GM19328 (cell line): ENCODE measurements around the gene KLK5.
"Not testable (repeated sequence)": the region's sequence is repeated elsewhere in the genome, so short reads cannot be mapped to it uniquely, and the experiment has no call there.

Experiments
- ATAC-seq: cut with Tn5 transposase; IDR thresholded peaks from one replicate; pipeline ENCODE4 v1.9.1; 2021; ENCODE audit warnings: mild to moderate bottlenecking, moderate library complexity; ENCODE audit not compliant: unreplicated experiment

Gene KLK5

DNA sequence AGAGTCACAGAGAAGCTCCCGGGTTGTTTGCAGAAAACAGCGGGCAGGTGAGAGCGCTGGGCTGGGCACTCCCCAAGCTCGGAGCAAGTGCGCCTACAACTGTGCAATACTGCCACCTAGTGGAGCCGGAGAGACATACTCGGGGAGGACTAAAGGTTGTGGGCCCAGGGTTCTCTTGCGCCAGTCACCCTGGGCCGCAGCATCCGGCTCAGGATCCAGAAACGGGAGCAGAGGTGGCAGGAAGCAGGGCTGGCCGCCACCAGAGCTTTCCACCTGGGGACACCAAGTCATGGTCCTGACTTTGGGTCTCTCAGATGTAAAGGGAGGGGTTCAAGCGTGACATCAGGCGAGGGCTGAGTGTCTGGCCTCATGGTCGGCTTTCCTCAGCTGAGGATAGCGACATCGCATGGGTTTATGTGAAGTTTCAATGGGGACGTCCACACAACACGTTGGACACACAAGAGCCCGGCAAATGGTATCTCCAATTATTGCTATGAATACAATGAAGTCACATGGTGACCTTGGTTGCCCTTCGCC, 30.5 kb downstream of the KLK5 start:
- no peak for ATAC-seq

DNA sequence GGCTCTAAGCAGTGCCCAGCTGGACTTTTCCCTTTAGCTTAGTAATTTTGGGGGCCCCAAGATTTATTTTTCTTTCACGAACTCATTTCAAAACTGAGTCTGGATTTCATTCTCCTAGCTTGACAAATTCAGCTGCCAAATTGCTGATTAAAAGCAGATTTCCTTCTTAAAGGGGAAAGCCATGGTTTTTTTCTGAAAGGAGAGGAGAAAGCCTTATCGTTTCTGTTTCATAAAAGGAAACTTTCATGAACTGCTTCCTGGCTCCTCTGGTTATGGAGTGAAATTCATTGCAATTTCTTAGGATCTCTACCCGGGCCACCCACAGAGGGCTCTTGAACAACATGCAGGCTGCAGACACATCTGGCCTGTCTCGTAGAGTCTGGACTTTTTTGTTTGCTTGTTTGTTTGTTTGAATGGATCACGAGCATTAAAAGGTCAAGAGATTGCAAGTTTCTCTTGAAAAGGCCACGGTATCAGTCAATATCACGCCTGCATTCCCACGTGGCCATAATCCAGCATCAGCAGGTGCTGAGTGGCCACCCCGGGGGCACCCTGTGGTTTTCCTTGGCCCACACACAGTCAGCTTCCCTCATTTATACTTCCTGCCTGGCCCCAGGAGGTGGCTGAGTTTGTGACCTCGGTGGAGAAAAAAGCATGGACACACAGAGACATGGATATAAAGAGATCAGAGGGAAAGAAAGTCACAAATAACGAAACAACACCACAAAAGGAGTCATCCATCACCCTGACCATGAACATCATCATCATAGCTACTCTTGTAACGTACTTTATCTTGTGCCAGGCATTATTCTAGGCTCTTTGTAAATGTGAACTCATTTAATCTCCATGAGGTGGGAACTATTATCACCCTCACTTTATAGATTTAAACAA, 31.2 kb downstream of the KLK5 start:
- ATAC-seq: no peak

DNA sequence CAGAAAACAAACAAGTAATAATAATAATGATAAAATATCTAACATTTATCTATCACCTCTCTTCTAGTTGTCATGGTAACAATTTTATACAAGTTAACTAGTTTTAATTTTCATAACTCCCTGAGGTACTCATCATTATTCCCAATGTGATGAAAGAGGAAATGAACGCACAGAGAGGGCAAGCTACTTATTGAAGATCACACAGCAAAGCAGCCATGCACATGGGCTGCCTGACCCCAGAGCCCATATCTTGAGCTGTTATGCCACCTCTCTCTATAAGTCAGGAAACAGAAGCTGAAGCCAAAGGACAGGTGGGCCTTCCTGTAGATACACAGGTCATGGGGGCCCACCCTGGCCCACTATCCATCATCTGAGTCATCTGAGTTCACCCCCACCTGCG, 36.8 kb downstream of the KLK5 start:
- ATAC-seq: no peak

DNA sequence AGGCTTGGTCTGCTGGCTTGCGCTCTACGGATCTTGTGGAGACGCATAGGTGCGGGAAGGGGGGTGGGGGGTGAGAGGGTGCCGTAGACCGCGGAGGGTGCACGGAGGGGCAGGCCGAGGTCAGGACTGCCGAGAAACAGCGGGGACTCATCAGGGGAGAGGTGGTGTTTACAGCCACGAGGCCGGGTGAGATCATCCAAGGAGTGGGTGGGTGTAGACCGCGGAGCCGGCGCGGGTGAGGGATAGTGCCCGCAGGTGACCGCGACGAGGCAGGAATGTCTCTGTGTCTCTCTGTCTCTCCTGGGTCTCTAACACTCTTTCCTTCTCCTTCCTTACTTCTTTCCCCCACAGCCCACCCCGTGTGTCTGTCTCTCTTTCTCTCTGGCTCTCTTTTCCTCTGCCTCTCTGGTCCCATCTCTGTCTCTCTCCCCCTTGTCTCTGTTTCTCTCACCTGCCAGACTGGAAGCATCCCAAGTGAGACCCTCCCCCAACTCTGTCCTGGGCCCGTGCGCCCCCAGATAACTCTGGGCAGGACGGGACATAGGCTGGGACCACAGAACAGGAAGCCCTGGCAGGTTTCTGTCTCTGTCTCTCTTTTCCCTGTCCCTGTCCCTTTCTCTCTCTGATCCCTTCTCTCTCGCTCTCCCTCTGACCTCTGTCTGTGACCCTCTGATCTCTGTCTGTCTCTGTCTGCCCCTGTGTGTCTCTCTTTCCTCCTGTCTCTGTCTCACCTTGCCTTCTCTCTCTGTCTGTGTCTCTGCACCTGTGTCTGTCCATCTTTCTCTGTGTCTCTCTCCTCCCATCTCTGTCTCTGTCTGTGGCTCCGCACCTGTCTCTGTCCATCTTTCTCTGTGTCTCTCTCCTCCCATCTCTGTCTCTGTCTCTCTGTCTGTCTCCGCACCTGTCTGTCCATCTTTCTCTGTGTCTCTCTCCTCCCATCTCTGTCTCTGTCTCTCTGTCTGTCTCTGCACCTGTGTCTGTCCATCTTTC, 39.8 kb downstream of the KLK5 start:
- no peak for ATAC-seq

DNA sequence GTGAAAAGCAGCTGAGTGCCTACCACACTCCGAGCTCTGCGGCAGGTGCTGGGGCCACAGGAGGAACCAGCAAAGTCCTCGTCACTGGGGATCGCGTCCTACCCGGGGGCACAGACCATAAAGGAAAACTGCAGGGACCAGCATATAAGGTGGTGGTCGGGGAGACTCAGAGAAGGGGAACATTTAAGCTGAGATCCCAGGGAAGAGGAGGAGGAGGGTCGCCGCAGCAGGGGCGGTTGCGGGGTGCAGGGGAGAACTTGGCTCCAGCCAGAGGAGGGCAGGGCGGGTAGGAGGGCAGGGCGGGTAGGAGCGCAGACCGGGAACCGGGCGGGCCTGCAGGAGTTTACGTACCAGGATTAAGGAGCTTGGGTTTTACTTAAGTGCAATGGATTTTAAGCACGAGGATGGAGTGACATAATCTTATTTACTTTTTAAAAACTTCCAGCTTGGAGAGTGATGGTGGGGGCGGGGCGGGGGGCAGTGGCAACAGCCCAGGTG, 40.7 kb downstream of the KLK5 start:
- no peak for ATAC-seq

DNA sequence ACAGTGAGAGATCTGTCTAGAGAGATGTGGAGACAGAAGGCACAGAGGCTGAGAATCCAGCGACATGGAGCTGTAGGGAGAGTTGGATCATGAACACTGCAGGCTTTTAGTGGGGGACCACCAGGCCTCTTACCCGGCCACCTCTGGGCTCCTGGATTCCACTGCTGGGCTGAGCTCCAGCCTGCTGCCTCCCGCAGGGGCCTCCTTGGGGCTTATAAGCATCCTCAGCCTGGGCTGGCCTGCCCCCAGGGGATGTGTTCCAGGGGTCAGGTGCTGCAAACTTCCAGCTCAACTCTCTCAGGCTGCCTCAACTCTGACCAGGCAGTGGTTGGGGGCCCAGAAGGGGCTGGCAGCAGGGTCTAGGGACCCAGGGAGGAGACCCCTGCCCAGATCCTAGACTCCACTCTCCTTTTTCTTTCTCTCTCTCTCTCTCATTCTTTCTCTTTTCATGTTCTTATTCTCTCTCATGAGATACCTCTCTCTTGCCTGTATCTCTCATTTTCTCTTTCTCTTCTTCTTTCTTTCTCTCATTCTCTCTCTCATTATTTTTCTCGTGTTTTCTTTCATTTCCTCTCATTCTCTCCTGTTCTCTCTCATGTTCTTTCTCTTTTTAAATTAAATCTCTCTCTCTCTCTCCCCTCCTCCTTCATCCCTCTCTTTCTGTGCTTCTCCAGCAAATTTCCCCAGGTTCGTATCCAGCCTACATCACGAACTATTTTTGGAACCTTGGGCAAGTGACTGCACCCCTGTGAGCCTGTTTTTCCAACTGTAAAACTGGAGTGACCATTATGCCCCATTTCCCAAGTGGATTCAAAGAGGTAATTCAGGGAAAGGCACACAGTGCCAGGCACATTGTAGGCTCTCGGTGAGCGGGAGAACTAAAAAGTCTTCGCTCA, 41.4 kb downstream of the KLK5 start, which contains the start of gene KLK4:
Gene KLK4, minus strand, starts transcription at position 190 of the 896 bp plus-strand sequence. CDS start 657 bp downstream, outside the sequence.
- no peak for ATAC-seq

DNA sequence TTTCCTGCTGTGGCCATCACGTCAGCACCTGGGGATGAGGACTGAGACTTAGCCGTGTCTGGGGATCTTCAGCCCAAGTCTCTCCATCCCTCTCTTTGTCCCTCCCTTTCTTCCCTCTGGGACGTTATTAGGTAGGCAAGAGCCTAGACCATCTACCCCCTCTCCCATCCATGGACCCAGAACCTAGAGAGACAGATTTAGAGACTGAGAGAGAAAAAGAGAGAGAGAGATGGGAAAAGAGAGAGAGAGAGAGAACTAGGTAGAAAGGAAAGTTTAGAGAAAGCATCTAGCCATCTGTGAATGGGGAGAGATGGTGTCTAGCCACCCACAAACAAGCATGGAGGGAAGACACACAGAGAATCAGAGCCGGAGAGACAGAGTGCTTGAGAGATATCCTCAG, 42.1 kb downstream of the KLK5 start:
- ATAC-seq: no peak

DNA sequence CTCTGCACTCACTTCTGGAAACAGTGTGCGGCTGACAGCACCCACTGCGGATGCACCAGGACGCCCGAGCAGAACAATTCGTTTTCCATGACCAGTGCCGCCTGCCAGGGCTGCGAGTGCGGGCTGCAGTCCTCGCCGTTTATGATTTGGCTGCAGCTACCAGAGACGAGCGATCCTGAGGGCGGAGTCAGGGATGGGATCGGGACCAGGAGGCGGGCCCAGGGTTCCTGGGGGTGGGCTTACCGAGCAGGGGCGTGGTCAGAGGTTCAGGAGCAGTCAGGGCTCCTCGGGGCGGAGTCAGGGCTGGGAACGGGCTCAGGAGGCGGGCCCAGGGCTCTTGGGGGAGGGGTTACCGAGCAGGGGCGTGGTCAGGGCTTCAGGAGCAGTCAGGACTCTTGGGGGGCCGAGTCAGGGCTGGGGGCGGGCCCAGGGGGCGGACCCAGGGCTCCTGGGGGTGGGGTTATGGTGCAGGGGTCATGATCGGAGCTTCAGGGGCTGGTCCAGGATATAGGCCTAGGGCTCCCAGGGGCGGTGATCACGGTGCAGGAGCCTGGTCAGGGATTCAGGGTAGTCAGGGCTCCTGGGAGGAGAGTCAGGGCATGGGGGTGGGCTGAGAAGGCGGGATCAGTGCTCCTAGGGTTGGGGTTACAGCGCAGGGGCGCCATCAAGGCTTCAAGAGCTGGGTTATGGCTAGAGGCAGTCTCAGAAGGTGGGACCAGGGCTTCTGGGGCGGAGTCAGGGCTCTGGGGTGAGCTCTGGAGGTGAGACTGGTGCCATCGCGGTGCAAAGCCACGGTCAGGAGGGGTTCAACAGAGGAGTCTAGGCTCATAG, 43.4 kb downstream of the KLK5 start:
- peak; percentile 51 for ATAC-seq

DNA sequence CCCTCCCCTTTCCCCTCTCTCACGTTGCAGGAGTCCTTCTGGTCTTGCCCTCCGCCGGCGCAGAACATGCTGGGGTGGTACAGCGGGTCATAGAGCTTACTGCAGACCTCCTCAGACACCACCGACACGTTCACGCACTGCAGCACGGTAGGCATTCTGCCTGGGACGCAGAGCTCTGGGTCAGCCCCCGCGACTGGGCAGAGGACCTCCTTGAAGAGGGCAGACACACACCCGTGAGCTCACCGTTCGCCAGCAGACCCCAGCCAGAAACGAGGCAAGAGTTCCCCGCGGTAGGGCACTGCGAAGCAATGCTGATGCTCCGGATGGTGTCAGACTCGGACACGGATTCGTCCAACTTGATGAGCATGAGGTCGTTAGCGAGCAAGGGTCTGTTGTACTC, 44.5 kb downstream of the KLK5 start:
- no peak for ATAC-seq

DNA sequence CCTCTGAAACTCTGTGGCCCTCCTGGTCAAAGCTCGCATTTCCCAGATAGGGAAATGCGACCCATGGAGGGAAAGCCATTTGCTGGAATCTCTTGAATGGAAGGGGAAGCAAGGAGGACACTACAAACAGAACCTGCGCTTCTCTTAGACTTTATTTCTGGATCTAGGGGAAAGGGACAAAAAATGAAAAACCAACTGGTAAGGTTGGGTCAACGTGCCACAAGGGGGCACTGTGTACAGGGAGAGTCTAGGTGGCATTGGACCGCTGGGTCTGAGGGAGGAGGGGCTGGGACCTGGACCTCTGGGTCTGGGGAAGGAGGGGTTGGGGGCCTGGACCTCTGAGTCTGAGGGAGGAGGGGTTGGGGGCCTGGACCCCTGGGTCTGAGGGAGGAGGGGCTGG, 46.6 kb downstream of the KLK5 start:
- ATAC-seq: no peak

DNA sequence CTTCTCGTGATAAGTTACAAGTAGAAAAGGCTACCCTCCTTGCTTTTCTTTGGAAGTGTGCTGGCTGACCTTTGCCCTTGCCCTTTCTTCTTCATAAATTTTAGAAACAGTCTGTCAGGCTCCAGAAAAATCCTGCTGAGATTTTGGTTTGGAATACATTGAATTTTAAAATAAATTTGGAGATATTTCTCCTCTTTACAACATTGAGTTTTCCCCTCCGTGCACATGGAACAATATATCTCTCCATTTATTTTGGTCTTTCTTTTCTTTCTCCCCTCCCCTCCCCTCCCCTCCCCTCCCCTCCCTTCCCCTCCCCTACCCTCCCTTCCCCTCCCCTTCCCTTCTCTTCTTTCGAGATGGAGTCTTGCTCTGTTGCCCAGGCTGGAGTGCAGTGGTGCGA, 50.2 kb downstream of the KLK5 start:
- no peak for ATAC-seq

DNA sequence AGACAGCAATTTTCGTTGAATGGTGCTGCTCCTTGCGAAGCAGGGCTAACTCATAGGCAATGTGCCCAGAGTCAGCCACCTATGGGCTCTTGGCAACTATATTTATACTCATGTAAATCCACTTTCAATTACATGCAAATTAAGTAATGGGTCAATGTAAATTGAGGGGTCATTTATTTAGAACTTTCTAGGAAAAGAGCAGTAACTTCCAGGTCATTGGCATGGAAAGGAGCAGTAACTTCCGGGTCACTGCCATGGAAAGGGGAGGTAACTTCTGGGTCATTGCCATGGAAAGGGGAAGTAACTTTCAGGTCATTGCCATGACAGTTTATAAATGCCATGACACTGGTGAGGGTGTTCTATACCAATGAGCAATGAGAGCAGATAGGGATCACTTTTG, 53.3 kb downstream of the KLK5 start:
- ATAC-seq: no peak

DNA sequence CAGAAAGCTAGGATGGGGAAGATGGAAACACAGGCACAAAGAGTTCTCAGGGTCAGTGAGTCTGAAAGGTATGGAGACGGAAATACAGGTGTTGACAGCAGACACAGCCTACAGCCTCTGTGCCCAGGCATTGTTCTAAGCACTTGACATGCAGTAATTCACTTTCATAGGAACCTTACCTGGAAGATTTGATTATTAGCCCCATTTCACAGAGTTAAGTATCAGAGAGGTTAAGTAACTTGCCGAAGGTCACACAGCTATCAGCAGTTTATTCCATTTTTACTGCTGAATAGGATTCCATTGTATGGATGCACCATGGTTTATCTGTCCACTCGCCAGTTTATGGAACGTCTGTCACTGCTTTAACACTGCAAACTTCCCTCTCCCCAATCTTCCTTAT, 54.8 kb downstream of the KLK5 start:
- no peak for ATAC-seq

DNA sequence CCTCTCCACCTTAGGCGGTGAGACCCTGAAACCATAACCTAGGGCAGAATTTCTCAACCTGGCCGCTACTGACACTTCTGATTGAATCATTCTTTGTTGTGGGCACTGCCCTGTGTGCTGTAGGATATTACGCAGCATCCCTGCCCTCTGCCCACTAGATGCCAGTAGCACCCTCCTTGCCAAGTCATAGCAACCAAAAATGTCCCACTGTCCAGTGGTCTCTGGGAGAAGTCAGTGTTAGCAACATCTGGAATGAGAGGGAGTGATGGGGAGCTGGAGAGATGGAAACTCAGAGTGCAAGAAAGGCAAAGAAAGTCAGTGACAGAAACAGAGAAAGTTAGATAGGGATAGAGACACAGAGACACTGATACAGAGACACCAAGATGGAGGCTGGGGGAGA, 55.2 kb downstream of the KLK5 start:
- no peak for ATAC-seq

DNA sequence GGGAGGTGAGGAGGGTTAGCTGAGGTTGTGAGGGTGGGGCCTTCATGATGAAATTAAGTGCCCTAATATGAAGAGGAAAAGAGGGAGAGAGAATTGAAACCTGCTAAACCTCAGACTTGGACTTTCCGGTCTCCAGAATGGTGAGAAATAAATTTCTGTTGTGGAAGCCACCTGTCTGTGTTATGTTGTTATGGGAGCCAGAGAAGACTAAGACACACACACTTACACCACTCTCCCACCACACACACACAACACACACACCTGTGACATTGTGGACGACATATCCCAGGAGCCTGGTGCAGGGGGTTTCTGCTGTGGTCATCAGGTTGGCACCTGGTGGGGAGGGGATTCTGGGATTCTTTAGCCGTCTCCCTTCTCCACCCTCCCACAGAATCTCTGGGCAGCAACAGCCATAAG, 55.6 kb downstream of the KLK5 start:
- ATAC-seq: no peak

DNA sequence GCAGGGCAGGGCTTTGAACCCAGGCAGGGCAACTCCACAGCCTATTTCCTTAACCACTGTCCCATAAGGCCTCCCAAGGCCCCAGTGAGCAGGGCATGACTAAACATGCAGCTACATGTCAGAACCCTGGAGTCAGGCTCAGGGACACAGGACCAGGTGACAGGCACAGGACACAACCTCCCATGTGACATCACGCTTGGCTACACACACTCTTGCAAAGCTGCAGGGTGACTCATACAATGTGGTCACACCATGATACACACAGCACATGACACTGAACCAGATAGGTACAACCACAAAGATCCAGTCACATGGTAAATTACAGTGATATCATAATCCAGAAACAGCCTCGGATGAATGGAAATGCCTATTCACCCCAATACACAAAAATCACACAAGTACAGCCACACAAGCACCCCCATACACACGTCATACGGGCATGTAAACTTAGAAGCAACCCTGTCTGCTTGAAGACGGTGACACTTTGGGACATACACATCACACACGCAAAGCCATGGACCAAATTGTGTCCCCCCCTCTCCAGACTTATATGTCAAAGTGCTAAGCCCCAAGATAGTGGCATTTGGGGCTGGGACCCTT, 56.1 kb downstream of the KLK5 start:
- ATAC-seq: peak; percentile 92

DNA sequence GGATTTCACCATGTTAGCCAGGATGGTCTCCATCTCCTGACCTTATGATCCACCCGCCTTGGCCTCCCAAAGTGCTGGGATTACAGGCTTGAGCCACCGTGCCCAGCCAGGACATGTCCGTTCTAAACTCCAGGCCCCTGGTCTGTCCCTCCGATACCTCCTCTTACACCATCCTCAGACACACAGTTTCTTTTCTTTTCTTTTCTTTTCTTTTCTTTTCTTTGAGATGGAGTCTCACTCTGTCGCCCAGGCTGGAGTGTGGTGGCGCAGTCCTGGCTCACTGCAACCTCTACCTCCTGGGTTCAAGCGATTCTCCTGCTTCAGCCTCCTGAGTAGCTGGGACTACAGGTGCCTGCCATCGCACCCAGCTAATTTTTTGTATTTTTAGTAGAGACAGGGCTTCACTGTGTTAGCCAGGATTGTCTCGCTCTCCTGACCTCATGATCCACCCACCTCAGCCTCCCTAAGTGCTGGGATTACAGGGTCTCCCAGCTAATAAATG, 56.7 kb downstream of the KLK5 start:
- not testable (repeated sequence) for ATAC-seq

DNA sequence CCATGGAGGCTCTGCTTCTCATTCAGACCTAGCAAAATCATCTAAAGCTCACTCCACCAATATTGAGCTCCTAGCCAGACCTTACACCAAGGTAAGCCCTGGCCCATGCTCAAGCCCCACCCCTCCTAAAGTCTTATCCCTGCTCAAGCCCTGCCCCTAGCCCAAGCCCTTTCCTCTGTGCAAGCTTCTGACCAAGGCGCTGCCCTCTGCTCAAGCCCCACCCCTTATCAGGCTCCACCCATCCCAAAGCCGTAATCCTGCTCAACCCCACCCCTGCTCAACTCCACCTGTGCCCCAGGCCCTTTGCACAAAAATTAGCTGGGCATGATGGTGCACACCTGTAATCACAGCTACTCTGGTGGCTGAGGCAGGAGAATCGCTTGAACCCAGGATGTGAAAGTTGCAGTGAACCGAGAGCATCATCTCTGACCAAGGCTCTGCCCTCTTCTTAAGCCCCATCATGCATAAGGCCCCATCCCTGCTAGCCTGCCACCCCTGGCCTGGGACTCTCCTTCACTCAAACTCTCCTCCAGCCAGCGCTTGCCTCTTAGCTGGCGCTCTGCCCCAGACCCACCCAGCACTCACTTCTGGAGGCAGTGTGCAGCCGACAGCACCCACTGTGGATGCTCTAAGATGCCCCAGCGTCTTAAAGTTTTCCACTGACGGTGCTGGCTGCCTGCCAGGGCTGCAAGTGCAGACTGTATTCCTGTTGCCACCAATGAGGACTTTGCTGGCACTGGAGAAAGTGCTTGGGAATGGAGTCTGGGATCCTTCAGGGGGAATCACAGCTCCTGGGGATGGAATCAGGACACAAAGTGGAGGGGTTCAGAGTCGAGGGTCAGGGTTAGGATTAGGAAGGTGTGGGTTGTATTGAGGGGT, 58.1 kb downstream of the KLK5 start:
- no peak for ATAC-seq
